Aorta (tissue), 5 donors: ENCODE measurements around the gene PUSL1. TPM values are rescaled to one million over a fixed set of nuclear protein-coding genes. Genes with fewer than 3 reads are reported as not detected.
A peak's percentile ranks its signal among the peaks of the same experiment; 100 is the strongest.

Source experiments
- ATAC-seq: fragments of 200-7000 bp; cut with Tn5 transposase; one replicate; pipeline ENCODE4 v1.9.1; 2022; ENCODE audit warnings: moderate library complexity; ENCODE audit not compliant: low FRiP score
- DNase-seq, 2 donors: peaks; one replicate each; pipeline ENCODE4 v3.0.0-alpha.2; 2020
- H3K27ac ChIP-seq, 2 donors: one replicate each; pipeline ENCODE4 v1.5.1; 2013; ENCODE audit warnings: low read length in 2 of 2, mild to moderate bottlenecking in 2 of 2, moderate library complexity in 2 of 2, control low read depth in 1 of 2, inconsistent platforms in 1 of 2, low read depth in 1 of 2
- H3K27me3 ChIP-seq, 2 donors: one replicate each; pipeline ENCODE4 v1.6.1; 2013; ENCODE audit warnings: control low read depth in 1 of 2, low read length in 1 of 2, mild to moderate bottlenecking in 1 of 2, moderate library complexity in 1 of 2; ENCODE audit not compliant: insufficient read depth in 2 of 2, control insufficient read depth in 1 of 2
- H3K36me3 ChIP-seq, 2 donors: one replicate each; pipeline ENCODE4 v1.6.1; 2013; ENCODE audit warnings: control low read depth in 1 of 2, low read length in 1 of 2, mild to moderate bottlenecking in 1 of 2; ENCODE audit not compliant: insufficient read depth in 2 of 2, control insufficient read depth in 1 of 2
- H3K4me1 ChIP-seq, 2 donors: one replicate each; pipeline ENCODE4 v1.6.1; 2013; ENCODE audit warnings: low read length in 2 of 2, control low read depth in 1 of 2, mild to moderate bottlenecking in 1 of 2, moderate library complexity in 1 of 2; ENCODE audit not compliant: insufficient read depth in 2 of 2, control insufficient read depth in 1 of 2
- H3K4me3 ChIP-seq, 2 donors: one replicate each; pipeline ENCODE4 v1.5.1; 2013; ENCODE audit warnings: low read length in 2 of 2, control low read depth in 1 of 2, mild to moderate bottlenecking in 1 of 2
- H3K9me3 ChIP-seq: one replicate; pipeline ENCODE4 v1.6.1; 2013; ENCODE audit warnings: mild to moderate bottlenecking, low read length; ENCODE audit not compliant: control insufficient read depth
- WGBS, 2 donors: extraction: QIAGEN DNeasy Blood & Tissue Kit; methylation state at CpG; one replicate each; pipeline ENCODE4 v1.1.7; 2013; 5-methylcytosine and 5-hydroxymethylcytosine counted together
- intact Hi-C, 2 donors: fragments of 100-400 bp; cut with DNase I; formaldehyde crosslinking; loops; one replicate each; pipeline versions ENCODE4 v1.14.2 to v1.15.0; 2022
- polyA plus RNA-seq, 2 donors: library from polyadenylated mRNA; stranded (reverse); fragments of 200-250 nt; gene quantifications; one replicate each; pipeline ENCODE4 v1.2.3, GENCODE V29; 2013
- total RNA-seq, 2 donors: library from RNA; stranded (reverse); fragmentation: NEBNext Ultra II Directional; extraction: Animal tissue kit (Norgen Biotek cat#: 25700); gene quantifications; one replicate each; pipeline ENCODE4 v1.2.1, GENCODE V29; 2021
- donor health status: healthy with polysubstance abuse.
- donor health status: Bipolar disorder and iron deficiency.
- donor health status: DM: no; HTN: no; CAD: no.
- donor health status: DM: no; HTN: no; CAD: no.
- donor health status: DM: yes; HTN: yes; CAD: no.

PUSL1 gene
- total and polyA plus RNA-seq, 4 donors, result 5.8 to 13.7 (median 10.0) TPM

DNA sequence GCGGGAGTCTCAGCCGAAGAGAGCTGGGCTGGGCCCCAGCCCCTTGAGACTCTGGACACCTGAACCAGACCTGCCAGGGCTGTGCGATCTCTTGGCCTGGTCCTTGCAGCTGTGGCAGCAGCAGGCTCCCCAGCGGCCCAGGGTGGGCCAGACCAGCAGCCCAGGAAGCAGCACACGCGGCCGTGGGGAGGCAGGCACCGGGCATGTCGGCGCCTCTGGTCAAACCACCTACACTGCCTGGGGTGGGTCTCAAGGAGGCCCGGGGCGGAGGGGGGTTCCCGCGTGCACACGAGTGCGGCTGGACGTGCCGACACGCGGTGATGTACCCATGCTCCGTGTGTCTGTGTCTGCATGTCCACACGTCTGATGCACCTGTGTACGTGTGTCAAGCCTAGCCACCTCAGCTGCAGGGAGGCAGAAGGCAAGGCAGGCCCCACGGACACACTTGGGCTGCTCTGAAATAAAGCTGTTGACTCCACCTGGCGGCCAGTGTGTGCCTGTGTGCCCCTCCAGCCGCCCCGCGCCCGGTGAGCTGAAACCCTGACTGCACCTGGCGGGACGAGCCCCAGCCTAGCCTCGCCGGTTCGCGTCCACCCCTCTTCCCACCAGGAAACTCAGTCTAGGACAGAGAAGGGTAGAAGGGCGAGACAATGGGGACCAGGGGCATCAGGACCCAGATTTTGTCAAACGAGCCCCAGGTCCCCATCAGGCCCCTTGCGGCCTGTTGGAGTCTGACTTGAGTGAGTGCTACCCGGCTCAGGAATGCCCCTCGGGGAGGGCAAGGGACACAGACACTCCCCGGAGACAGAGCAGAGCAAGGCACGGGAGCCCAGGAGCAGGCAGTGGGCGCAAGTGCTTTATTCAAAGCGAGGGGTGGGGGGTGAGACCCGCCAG lies 16.6 kb upstream of the PUSL1 start:
- no peaks in the 10 kb centered on the region for H3K4me1 ChIP-seq
- ATAC-seq (peak; percentile 65), DNase-seq (no peak)
- H3K27ac ChIP-seq, result no peak overlapping the region
- H3K27me3 ChIP-seq, result no peaks in the 10 kb centered on the region
- no peaks in the 10 kb centered on the region for H3K36me3 ChIP-seq
- H3K9me3 ChIP-seq, result no peaks in the 10 kb centered on the region
- WGBS, 2 donors, result 45 to 51% methylated on average over 41 to 45 of the region's 45 CpGs
- H3K4me3 ChIP-seq, result no peak overlapping the region
- intact Hi-C loops, result loop anchor here (2.0 to 10.0 kb wide), 3 partner anchors 169 to 307 kb away; partner anchors contain the start of gene PERM1 (in 1 of the 2)

- Histone ChIP-seq H3K4me3 (no peak overlapping the region), H3K27me3 (no peaks in the 10 kb centered on the region), H3K9me3 (no peaks in the 10 kb centered on the region), H3K36me3 (no peaks in the 10 kb centered on the region), H3K4me1 (no peaks in the 10 kb centered on the region), H3K27ac (no peak overlapping the region)
- WGBS, 2 donors, result 89 to 91% methylated on average over 9 of the region's 9 CpGs
- ATAC-seq (no peak), DNase-seq (no peak)
- intact Hi-C loops, result loop anchor here (2.0 to 10.0 kb wide), 3 partner anchors 170 to 308 kb away; partner anchors contain the start of gene PERM1 (in 1 of the 2)
These were observed 16.0 kb upstream of the PUSL1 start for GRCh38 chr1:1292442-1292779.

DNA sequence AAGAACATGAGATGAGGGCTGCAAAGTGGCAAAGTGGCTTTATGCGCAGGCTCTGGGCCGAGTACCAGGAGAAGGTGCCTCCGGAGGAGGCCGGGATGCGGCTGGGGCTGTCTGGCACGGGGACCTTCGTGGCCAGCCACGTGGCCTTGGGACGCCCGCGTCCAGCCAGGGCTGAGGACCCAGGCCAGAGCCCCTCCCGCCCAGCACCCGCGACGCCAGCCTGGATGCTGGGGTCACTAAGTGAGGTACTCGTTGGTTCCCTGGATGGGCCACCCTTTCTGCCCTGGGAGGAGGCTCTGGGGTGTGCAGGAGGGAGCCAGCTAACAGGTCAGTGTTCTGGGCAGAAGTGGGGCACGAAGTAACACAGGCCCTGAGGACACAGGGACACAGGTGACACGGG lies 15.5 kb upstream of the PUSL1 start:
- Histone ChIP-seq H3K4me3 (no peak overlapping the region), H3K9me3 (no peaks in the 10 kb centered on the region), H3K36me3 (no peaks in the 10 kb centered on the region), H3K27ac (no peak overlapping the region), H3K4me1 (no peaks in the 10 kb centered on the region), H3K27me3 (no peaks in the 10 kb centered on the region)
- 93 to 94% methylated on average over 18 of the region's 18 CpGs for WGBS, 2 donors
- DNase-seq (no peak), ATAC-seq (no peak)
- intact Hi-C loops, result loop anchor here (2.0 to 10.0 kb wide), 3 partner anchors 170 to 308 kb away; partner anchors contain the start of gene PERM1 (in 1 of the 2)

GRCh38 chr1:1293263-1294249 lies 14.8 kb upstream of the PUSL1 start:
- 80 to 81% methylated on average over 83 to 94 of the region's 94 CpGs for WGBS, 2 donors
- intact Hi-C loops, result loop anchor here (2.0 to 10.0 kb wide), 3 partner anchors 171 to 309 kb away; partner anchors contain the start of gene PERM1 (in 1 of the 2)
- DNase-seq (no peak), ATAC-seq (no peak)
- no peaks in the 10 kb centered on the region for H3K27me3 ChIP-seq
- H3K4me1 ChIP-seq, result no peaks in the 10 kb centered on the region
- H3K4me3 ChIP-seq, result no peak overlapping the region
- no peak overlapping the region for H3K27ac ChIP-seq
- H3K9me3 ChIP-seq, result no peaks in the 10 kb centered on the region
- no peaks in the 10 kb centered on the region for H3K36me3 ChIP-seq

DNA sequence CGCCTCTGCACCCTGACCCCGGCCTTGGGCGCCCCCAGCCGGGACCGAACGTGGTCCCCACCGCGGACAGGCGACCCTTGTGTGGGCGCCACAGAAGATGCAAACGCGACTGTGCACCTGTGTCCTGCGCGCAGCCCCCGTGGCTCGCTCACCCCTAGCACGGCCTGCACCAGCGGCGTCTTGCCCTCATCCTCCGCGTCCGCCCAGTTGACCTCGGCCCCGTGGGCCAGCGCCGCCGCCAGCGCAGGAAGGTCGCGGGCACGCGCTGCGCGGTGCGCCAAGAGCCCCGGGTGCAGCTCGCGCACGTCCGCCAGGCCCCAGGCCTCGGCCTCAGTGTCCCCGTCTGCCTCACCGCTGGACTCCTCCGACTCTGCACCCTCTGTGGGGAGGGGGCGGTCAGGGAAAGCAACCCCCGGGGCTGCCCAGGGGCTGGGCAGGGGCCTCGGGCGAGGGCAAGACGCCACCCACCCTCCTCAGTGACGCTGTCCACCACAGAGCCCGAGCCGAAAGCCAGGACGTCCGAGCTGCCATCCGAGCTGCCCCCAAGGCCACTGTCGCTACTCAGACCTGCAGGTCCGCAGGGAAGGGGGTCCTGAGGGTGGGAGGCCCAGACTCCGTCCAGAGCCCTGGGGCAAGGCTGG lies 14.0 kb upstream of the PUSL1 start:
- Histone ChIP-seq H3K27me3 (no peaks in the 10 kb centered on the region), H3K4me3 (no peak overlapping the region), H3K27ac (no peak overlapping the region), H3K4me1 (no peaks in the 10 kb centered on the region), H3K9me3 (no peaks in the 10 kb centered on the region), H3K36me3 (no peaks in the 10 kb centered on the region)
- intact Hi-C loops, result loop anchor here (5.0 to 10.0 kb wide), 2 partner anchors 172 to 310 kb away; partner anchors contain the start of gene PERM1 (in 1 of the 2)
- WGBS, 2 donors, result 88 to 89% methylated on average over 55 to 58 of the region's 58 CpGs
- DNase-seq (no peak), ATAC-seq (no peak)

GRCh38 chr1:1295154-1295923 lies 13.1 kb upstream of the PUSL1 start:
- WGBS, 2 donors, result 95 to 98% methylated on average over 35 of the region's 35 CpGs
- no peak overlapping the region for H3K4me3 ChIP-seq
- no peak overlapping the region for H3K27ac ChIP-seq
- H3K4me1 ChIP-seq, result no peaks in the 10 kb centered on the region
- ATAC-seq, result no peak
- no peaks in the 10 kb centered on the region for H3K36me3 ChIP-seq
- DNase-seq, result no peak
- no peaks in the 10 kb centered on the region for H3K27me3 ChIP-seq
- no peaks in the 10 kb centered on the region for H3K9me3 ChIP-seq
- intact Hi-C loops, result loop anchor here in 1 of 2 donors (10.0 kb wide), 1 partner anchor 311 kb away; the partner anchor contains the start of gene PERM1

- H3K27ac ChIP-seq, result no peak overlapping the region
- no peaks in the 10 kb centered on the region for H3K4me1 ChIP-seq
- no peaks in the 10 kb centered on the region for H3K27me3 ChIP-seq
- WGBS, 2 donors, result 93 to 94% methylated on average over 59 to 62 of the region's 62 CpGs
- no peaks in the 10 kb centered on the region for H3K36me3 ChIP-seq
- ATAC-seq (no peak), DNase-seq (no peak)
- no peaks in the 10 kb centered on the region for H3K9me3 ChIP-seq
- no peak overlapping the region for H3K4me3 ChIP-seq
- intact Hi-C loops, result loop anchor here in 1 of 2 donors (10.0 kb wide), 1 partner anchor 312 kb away; the partner anchor contains the start of gene PERM1
These were observed 12.0 kb upstream of the PUSL1 start for GRCh38 chr1:1296070-1297061.
